ENCODE measurements around the gene CCDC146.

DNA sequence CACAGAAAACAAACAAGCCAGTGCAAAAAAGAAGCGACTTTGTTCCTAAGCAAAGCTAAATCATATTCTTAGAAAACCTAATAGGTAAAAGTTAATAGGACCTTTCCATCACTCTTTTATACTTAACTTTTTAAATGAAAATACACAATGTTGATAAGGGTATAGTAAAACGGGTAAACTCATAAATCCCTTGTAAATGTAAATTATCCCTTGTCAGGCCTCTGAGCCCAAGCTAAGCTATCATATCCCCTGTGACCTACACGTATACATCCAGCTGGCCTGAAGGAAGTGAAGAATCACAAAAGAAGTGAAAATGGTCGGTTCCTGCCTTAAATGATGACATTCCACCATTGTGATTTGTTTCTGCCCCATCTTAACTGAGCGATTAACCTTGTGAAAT is 217.3 kb downstream of the CCDC146 start:
- TF ChIP-seq, protein P1, sequence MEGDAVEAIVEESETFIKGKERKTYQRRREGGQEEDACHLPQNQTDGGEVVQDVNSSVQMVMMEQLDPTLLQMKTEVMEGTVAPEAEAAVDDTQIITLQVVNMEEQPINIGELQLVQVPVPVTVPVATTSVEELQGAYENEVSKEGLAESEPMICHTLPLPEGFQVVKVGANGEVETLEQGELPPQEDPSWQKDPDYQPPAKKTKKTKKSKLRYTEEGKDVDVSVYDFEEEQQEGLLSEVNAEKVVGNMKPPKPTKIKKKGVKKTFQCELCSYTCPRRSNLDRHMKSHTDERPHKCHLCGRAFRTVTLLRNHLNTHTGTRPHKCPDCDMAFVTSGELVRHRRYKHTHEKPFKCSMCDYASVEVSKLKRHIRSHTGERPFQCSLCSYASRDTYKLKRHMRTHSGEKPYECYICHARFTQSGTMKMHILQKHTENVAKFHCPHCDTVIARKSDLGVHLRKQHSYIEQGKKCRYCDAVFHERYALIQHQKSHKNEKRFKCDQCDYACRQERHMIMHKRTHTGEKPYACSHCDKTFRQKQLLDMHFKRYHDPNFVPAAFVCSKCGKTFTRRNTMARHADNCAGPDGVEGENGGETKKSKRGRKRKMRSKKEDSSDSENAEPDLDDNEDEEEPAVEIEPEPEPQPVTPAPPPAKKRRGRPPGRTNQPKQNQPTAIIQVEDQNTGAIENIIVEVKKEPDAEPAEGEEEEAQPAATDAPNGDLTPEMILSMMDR (conservative IDR thresholded peaks at IDR 0.05; ENCODE audit: low read depth, low read length), result no peak
- TF ChIP-seq EZH2 (IDR thresholded peaks at IDR 0.05; ENCODE audit: low read length, unreplicated experiment), result no peak
